Measurements from ENCODE around the gene OR2A14. TPM values are rescaled to one million over a fixed set of nuclear protein-coding genes. Genes with fewer than 3 reads are reported as not detected.

Gene OR2A14
- polyA plus RNA-seq, 1 donor from 2014 or later: not detected

DNA sequence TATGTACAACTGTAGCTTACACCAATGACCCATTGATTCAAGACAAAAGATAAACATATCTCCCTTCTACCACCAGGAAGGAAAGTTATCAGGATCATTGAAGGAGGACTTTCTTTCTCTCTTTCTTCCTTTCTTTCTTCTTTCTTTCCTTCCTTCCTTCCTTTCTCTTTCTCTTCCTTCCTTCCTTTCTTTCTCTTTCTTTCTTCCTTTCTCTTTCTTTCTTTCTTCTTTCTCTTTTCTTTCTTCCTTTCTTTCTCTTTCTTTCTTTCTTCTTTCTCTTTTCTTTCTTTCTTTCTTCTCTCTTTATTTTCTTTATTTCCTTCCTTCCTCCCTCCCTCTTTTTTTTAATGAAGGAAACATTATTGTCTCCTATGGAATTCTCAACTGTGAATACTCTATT, 24.2 kb upstream of the OR2A14 start:
- Histone ChIP-seq H3K4me3 (ENCODE audit: low read length) (no peak overlapping the region), H3K27ac (ENCODE audit: low read length) (no peak overlapping the region), H4K20me1 (ENCODE audit: insufficient read depth) (no peaks in the 10 kb centered on the region), H3K9ac (ENCODE audit: low read length) (no peak overlapping the region), H3K9me3 (ENCODE audit: low read length) (no peaks in the 10 kb centered on the region), H3K9me2 (ENCODE audit: insufficient read depth, low read length) (no peaks in the 10 kb centered on the region), H3K4me2 (ENCODE audit: low read length) (no peak overlapping the region), H3K27me3 (ENCODE audit: insufficient read depth, low read depth, low read length) (no peaks in the 10 kb centered on the region), H3F3A (ENCODE audit: insufficient read depth, low read length, poor library complexity, severe bottlenecking) (no peaks in the 10 kb centered on the region), H2AFZ (ENCODE audit: low read depth, low read length) (no peak overlapping the region), H3K79me2 (replicated peaks; ENCODE audit: insufficient read depth, low read length) (no peaks in the 10 kb centered on the region), H3K36me3 (ENCODE audit: insufficient read depth, low read length) (no peaks in the 10 kb centered on the region)
- TF ChIP-seq MXI1 (conservative IDR thresholded peaks at IDR 0.05; ENCODE audit: poor library complexity, severe bottlenecking) (no peak), SMC3 (conservative IDR thresholded peaks at IDR 0.05; ENCODE audit: poor library complexity) (no peak), TAF1 (IDR thresholded peaks at IDR 0.05; ENCODE audit: low read depth) (no peak)

DNA sequence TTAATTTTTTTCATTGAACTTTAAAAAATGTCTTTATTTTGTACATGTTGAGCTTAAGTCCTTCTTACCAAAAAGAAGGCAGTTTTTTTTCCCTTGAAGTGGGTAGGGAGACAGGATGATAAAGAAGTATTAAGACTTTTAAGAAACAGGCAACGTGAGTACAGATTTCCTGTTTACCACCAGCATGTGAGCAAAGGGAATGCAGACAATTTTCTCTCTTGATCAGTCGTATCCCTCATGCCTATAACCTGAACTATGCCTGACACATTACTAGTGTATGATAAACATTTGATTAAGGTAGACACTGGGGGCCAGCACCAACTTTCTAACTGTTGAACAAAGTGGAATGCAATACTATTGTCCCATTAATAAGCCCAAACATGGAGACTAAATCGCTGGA, 22.4 kb upstream of the OR2A14 start:
- Histone ChIP-seq H2AFZ (ENCODE audit: low read depth, low read length) (no peak overlapping the region), H3K4me3 (ENCODE audit: low read length) (no peak overlapping the region), H3K9me2 (ENCODE audit: insufficient read depth, low read length) (no peaks in the 10 kb centered on the region), H3K4me2 (ENCODE audit: low read length) (no peak overlapping the region), H3K79me2 (replicated peaks; ENCODE audit: insufficient read depth, low read length) (no peaks in the 10 kb centered on the region), H4K20me1 (ENCODE audit: insufficient read depth) (no peaks in the 10 kb centered on the region), H3K9ac (ENCODE audit: low read length) (no peak overlapping the region), H3K27ac (ENCODE audit: low read length) (no peak overlapping the region), H3K36me3 (ENCODE audit: insufficient read depth, low read length) (no peaks in the 10 kb centered on the region), H3K9me3 (ENCODE audit: low read length) (no peaks in the 10 kb centered on the region), H3K27me3 (ENCODE audit: insufficient read depth, low read depth, low read length) (no peaks in the 10 kb centered on the region), H3F3A (ENCODE audit: insufficient read depth, low read length, poor library complexity, severe bottlenecking) (no peaks in the 10 kb centered on the region)
- TF ChIP-seq MXI1 (conservative IDR thresholded peaks at IDR 0.05; ENCODE audit: poor library complexity, severe bottlenecking) (no peak), EP300 (conservative IDR thresholded peaks at IDR 0.05; ENCODE audit: poor library complexity, severe bottlenecking) (no peak), SMC3 (conservative IDR thresholded peaks at IDR 0.05; ENCODE audit: poor library complexity) (no peak), POLR2AphosphoS5 (IDR thresholded peaks at IDR 0.05) (no peak)
- TF ChIP-seq, protein P1, sequence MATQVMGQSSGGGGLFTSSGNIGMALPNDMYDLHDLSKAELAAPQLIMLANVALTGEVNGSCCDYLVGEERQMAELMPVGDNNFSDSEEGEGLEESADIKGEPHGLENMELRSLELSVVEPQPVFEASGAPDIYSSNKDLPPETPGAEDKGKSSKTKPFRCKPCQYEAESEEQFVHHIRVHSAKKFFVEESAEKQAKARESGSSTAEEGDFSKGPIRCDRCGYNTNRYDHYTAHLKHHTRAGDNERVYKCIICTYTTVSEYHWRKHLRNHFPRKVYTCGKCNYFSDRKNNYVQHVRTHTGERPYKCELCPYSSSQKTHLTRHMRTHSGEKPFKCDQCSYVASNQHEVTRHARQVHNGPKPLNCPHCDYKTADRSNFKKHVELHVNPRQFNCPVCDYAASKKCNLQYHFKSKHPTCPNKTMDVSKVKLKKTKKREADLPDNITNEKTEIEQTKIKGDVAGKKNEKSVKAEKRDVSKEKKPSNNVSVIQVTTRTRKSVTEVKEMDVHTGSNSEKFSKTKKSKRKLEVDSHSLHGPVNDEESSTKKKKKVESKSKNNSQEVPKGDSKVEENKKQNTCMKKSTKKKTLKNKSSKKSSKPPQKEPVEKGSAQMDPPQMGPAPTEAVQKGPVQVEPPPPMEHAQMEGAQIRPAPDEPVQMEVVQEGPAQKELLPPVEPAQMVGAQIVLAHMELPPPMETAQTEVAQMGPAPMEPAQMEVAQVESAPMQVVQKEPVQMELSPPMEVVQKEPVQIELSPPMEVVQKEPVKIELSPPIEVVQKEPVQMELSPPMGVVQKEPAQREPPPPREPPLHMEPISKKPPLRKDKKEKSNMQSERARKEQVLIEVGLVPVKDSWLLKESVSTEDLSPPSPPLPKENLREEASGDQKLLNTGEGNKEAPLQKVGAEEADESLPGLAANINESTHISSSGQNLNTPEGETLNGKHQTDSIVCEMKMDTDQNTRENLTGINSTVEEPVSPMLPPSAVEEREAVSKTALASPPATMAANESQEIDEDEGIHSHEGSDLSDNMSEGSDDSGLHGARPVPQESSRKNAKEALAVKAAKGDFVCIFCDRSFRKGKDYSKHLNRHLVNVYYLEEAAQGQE (IDR thresholded peaks at IDR 0.05; ENCODE audit: borderline replicate concordance): no peak
- TF ChIP-seq, protein P2, sequence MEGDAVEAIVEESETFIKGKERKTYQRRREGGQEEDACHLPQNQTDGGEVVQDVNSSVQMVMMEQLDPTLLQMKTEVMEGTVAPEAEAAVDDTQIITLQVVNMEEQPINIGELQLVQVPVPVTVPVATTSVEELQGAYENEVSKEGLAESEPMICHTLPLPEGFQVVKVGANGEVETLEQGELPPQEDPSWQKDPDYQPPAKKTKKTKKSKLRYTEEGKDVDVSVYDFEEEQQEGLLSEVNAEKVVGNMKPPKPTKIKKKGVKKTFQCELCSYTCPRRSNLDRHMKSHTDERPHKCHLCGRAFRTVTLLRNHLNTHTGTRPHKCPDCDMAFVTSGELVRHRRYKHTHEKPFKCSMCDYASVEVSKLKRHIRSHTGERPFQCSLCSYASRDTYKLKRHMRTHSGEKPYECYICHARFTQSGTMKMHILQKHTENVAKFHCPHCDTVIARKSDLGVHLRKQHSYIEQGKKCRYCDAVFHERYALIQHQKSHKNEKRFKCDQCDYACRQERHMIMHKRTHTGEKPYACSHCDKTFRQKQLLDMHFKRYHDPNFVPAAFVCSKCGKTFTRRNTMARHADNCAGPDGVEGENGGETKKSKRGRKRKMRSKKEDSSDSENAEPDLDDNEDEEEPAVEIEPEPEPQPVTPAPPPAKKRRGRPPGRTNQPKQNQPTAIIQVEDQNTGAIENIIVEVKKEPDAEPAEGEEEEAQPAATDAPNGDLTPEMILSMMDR (IDR thresholded peaks at IDR 0.05; ENCODE audit: poor library complexity, severe bottlenecking): no peak

DNA sequence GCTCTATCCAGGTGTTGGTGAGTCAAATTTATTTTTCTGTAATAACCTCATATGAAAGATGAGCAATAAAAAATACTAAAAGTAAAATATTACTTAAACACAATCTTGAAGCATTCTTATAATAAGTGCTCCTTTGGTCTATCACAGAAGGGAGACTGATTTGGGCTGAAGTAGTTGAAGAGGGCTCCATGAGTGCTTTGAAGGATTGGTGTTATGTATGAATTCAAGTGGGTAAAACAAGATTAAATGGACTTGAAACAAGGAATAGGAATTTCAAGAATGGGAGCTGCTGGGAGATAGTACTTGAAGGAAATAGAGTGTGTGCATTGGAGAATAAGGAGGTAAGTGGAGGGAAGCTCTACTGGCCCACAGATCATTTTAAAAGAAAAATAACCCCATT, 20.9 kb upstream of the OR2A14 start:
- Histone ChIP-seq H3K4me2 (ENCODE audit: low read length) (no peak overlapping the region), H3K27ac (ENCODE audit: low read length) (no peak overlapping the region), H3F3A (ENCODE audit: insufficient read depth, low read length, poor library complexity, severe bottlenecking) (no peaks in the 10 kb centered on the region), H3K27me3 (ENCODE audit: insufficient read depth, low read depth, low read length) (no peaks in the 10 kb centered on the region), H3K79me2 (replicated peaks; ENCODE audit: insufficient read depth, low read length) (no peaks in the 10 kb centered on the region), H3K9me3 (ENCODE audit: low read length) (no peaks in the 10 kb centered on the region), H3K9ac (ENCODE audit: low read length) (no peak overlapping the region), H4K20me1 (ENCODE audit: insufficient read depth) (no peaks in the 10 kb centered on the region), H3K36me3 (ENCODE audit: insufficient read depth, low read length) (no peaks in the 10 kb centered on the region), H2AFZ (ENCODE audit: low read depth, low read length) (no peak overlapping the region), H3K4me3 (ENCODE audit: low read length) (no peak overlapping the region), H3K9me2 (ENCODE audit: insufficient read depth, low read length) (no peaks in the 10 kb centered on the region)
- no peak for TF ChIP-seq MXI1 (conservative IDR thresholded peaks at IDR 0.05; ENCODE audit: poor library complexity, severe bottlenecking)
- TF ChIP-seq, protein P1 (IDR thresholded peaks at IDR 0.05; ENCODE audit: borderline replicate concordance): no peak
- no peak for TF ChIP-seq POLR2AphosphoS5 (IDR thresholded peaks at IDR 0.05)
- no peak for TF ChIP-seq SMC3 (conservative IDR thresholded peaks at IDR 0.05; ENCODE audit: poor library complexity)
- TF ChIP-seq TAF1 (IDR thresholded peaks at IDR 0.05; ENCODE audit: low read depth): no peak
- no peak for TF ChIP-seq RAD21 (conservative IDR thresholded peaks at IDR 0.05)
- no peak for TF ChIP-seq EP300 (conservative IDR thresholded peaks at IDR 0.05; ENCODE audit: poor library complexity, severe bottlenecking)
- TF ChIP-seq EZH2 (IDR thresholded peaks at IDR 0.05; ENCODE audit: borderline replicate concordance, insufficient read depth, low read length, poor library complexity, severe bottlenecking): no peak
- TF ChIP-seq, protein P2 (IDR thresholded peaks at IDR 0.05; ENCODE audit: poor library complexity, severe bottlenecking): no peak
